NCI-H2196 (cell line): ENCODE data around the gene NFIA.

ENCODE experiments used
- DNase-seq: peaks from one replicate; lab custom pipeline; 2025; ENCODE audit not compliant: unreplicated experiment; lab: John Stamatoyannopoulos, UW

Gene NFIA

GRCh38 chr1:61387829-61388228 lies 305.5 kb downstream of the NFIA start:
- no peak for DNase-seq

DNA sequence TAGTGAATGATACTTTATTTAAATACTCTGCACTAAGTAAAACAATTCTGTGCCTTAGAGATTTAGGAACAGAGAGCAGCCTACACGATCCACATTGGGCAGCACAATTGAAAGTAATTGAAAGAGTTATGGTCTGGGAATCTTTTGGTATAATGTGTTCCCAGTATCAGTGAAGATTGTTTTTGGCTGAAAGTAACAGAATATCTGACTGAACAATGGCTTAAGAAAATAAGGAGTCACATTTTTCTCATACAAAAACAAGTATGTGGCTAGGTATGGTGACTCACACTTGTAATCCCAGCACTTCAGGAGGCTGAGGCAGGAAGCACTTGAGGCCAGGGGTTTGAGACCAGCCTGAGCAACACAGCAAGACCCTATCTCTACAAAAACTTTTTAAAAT lies 306.2 kb downstream of the NFIA start:
- no peak for DNase-seq

- no peak for DNase-seq
Measured at GRCh38 chr1:61389194-61389925, 307.0 kb downstream of the NFIA start.

DNA sequence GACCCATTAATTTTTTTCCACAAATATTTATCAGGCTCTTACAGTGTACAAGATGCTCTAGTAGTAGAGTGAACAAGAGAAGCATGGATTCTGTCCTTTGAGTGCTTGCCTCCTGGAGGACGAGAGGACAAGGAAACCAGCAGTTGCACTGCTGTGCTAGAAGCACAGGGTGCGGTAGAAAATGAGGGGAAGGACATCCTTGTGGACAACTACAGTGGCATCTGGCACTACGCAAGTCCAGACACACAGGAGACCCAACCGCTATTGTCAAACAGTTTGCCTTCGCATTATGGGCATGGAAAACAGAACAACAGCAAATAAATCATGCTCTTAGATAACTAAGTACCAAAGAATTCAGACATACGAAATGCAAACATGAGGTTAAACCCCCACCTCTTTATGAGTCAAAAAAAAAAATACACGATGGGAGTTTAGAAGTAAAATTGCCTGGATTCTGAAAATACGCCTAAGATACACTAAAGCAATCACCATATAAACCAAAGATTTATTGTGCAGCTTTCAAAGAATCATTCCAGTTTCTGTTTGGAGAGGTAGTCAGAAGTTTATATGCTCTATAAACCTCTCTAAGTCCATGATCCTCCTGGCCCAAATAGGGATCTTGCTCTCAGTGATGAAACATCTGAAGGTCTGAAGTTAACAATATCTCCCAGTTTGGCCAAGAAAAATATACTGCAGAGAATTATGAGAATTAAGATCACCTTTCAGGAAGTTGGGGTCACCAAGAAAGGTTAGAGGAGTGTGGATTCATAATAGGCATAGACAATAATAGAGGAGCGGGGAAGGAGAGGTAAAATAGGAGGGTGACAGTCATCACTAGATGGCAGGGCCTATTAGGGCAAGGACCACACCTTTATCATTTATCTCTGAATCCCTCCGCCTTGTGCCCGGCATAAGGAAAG lies 307.8 kb downstream of the NFIA start:
- DNase-seq = no peak

- peak; percentile 21 for DNase-seq
Measured at GRCh38 chr1:61391730-61392129, 309.4 kb downstream of the NFIA start.

- DNase-seq = no peak
Measured at GRCh38 chr1:61392409-61393242, 310.3 kb downstream of the NFIA start.

GRCh38 chr1:61393575-61393974 lies 311.2 kb downstream of the NFIA start:
- no peak for DNase-seq

DNA sequence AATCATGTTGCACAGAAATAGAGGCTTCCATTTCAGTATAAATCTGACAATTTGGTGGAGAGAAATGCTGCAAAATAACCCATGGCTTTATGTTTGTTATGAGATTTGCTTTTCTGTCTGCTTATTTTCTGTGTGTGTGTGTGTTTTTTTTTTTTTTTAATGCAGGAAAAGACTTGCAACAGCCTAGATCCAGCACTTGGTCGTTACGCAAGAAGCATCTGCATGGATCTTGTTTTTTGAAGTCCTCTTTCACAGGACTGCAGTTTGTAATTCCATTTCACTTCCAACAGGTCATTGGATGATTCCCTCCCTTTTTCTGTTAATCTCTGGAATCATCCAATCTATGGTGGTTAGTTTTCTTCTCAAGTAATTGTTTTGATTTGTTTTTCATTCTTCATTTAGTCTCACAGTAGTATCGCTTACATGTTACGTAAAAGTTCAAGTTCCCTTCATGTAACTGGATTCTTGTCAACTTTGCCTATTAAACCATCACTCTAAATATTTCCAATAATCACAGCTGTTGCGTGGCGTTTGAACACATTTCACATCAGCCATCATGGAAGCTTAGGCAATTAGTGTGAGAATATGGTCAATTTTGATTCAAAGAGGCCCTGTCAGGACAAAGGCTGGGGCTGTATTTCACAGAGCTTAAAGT lies 312.9 kb downstream of the NFIA start:
- no peak for DNase-seq

GRCh38 chr1:61397495-61397894 lies 315.1 kb downstream of the NFIA start:
- no peak for DNase-seq

DNA sequence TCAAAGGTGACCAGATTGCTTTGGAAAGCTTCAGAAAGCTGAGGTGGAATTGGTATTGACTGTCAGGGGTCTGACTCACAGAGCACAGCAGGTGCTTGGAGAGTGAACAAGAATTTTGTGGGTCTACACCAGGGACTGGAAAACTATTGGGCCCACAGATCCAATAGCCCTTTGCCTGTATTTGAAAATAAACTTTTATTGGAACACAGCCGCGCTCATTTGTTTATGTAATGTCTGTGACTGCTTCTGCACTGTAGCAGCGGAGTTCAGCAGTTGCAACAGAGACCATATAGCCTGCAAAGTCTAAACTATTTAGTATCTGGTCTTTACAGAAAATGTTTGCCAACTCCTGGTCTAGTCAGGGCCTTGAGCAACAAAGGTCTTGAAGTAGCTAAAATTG lies 315.6 kb downstream of the NFIA start:
- no peak for DNase-seq

- no peak for DNase-seq
Measured at GRCh38 chr1:61399199-61399598, 316.8 kb downstream of the NFIA start.

- DNase-seq = no peak
Measured at GRCh38 chr1:61400131-61400770, 317.9 kb downstream of the NFIA start.

GRCh38 chr1:61400997-61401396 lies 318.6 kb downstream of the NFIA start:
- no peak for DNase-seq

DNA sequence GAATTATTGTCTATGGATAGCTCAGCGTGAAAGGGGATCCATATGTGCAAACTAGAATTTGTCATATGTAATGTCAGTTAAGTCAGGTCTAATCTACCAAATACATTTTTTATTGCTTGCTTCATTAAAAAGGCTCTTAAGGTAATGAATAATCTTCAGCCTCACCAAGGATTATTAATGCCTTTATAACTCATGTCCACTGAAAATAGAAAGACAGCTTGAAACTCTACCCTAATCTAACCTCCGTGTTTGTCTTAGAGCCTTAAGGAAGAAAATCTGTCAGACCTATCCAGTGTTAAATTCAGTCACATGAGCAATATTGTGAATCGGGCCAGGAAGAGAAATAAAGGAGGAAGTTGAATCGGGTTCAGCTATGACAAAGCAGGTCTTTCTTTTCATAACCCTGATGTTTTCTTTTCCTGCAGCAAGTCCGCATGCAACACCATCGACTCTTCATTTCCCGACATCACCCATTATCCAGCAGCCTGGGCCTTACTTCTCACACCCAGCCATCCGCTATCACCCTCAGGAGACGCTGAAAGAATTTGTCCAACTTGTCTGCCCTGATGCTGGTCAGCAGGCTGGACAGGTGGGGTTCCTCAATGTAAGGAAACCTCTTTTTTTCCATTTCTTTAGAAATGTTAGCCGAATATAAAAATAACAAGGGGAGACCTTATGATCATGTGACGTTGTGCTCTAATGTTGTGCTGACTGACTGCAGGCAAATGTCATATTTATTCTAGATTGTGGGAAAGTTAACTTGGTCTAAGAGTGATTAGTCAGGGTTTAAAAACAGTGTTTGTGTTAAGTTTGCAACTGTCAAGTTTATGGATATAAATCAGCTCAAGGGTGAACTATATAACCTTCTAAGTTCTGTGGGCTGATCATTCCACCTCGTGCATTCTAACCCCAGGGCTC lies 321.6 kb downstream of the NFIA start:
- DNase-seq = no peak

GRCh38 chr1:61404597-61405376 lies 322.4 kb downstream of the NFIA start:
- no peak for DNase-seq

GRCh38 chr1:61406467-61406866 lies 324.1 kb downstream of the NFIA start:
- DNase-seq = no peak

DNA sequence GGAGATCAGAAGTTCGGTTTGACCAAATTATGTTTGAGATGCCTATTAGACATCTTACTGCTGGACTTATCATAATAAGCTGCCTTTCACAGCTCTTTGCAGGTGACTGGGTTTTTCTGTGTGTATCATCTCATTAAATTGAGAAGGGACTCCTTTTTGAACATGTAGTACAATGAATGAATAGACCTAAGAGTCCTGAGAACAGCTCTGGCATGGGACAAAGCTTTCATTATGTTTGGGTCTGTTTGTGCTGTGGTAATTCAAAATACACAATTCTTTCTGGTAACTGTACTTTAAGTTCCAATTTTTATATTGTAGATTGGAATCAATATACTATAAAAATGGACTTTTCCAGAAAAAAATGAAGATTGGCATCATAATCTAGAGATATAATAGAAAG lies 330.2 kb downstream of the NFIA start:
- DNase-seq = no peak

GRCh38 chr1:61419196-61419595 lies 336.8 kb downstream of the NFIA start:
- no peak for DNase-seq

- no peak for DNase-seq
Measured at GRCh38 chr1:61419657-61420056, 337.3 kb downstream of the NFIA start.
